ENCODE data around the gene POLR1E.

DNA sequence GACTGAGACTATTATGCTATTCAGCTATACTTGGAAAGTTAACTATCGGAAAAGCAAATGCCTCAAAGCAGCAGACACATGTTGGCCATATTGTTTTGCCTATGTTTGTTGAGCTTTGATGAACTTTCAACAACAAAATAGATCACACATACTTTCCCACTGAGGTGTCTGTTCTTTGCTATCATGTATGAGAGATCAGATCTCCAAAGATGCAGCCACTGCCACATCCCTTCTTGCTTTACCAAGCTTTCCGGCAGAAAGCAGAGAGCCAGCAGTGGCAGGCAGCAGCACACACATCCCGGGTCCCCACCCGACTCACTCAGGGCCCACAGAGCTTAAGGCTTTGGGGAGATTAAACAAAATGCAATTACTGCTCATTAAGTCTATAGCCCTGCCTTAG lies 39.3 kb upstream of the POLR1E start:
- TF ChIP-seq CREM (CRISPR knock-in tag; IDR thresholded peaks at IDR 0.05) (no peak), CTCF (IDR thresholded peaks at IDR 0.05) (no peak), ZNF121 (CRISPR knock-in tag; IDR thresholded peaks at IDR 0.05) (no peak), ERG (CRISPR knock-in tag; IDR thresholded peaks at IDR 0.05) (no peak), ZNF232 (CRISPR knock-in tag; IDR thresholded peaks at IDR 0.05) (no peak), SP1 (CRISPR knock-in tag; conservative IDR thresholded peaks at IDR 0.05) (no peak), ATF1 (CRISPR knock-in tag; IDR thresholded peaks at IDR 0.05) (no peak), JUN (CRISPR knock-in tag; IDR thresholded peaks at IDR 0.05) (no peak), PRDM15 (CRISPR knock-in tag; IDR thresholded peaks at IDR 0.05) (no peak), EMX1 (CRISPR knock-in tag; IDR thresholded peaks at IDR 0.05) (no peak), TP53 (CRISPR knock-in tag; IDR thresholded peaks at IDR 0.05) (no peak), NR3C1 (CRISPR knock-in tag; conservative IDR thresholded peaks at IDR 0.05; ENCODE audit: low read depth) (no peak)
- TF ChIP-seq, protein P1, sequence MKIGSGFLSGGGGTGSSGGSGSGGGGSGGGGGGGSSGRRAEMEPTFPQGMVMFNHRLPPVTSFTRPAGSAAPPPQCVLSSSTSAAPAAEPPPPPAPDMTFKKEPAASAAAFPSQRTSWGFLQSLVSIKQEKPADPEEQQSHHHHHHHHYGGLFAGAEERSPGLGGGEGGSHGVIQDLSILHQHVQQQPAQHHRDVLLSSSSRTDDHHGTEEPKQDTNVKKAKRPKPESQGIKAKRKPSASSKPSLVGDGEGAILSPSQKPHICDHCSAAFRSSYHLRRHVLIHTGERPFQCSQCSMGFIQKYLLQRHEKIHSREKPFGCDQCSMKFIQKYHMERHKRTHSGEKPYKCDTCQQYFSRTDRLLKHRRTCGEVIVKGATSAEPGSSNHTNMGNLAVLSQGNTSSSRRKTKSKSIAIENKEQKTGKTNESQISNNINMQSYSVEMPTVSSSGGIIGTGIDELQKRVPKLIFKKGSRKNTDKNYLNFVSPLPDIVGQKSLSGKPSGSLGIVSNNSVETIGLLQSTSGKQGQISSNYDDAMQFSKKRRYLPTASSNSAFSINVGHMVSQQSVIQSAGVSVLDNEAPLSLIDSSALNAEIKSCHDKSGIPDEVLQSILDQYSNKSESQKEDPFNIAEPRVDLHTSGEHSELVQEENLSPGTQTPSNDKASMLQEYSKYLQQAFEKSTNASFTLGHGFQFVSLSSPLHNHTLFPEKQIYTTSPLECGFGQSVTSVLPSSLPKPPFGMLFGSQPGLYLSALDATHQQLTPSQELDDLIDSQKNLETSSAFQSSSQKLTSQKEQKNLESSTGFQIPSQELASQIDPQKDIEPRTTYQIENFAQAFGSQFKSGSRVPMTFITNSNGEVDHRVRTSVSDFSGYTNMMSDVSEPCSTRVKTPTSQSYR (CRISPR knock-in tag; IDR thresholded peaks at IDR 0.05): no peak
- TF ChIP-seq, protein P2, sequence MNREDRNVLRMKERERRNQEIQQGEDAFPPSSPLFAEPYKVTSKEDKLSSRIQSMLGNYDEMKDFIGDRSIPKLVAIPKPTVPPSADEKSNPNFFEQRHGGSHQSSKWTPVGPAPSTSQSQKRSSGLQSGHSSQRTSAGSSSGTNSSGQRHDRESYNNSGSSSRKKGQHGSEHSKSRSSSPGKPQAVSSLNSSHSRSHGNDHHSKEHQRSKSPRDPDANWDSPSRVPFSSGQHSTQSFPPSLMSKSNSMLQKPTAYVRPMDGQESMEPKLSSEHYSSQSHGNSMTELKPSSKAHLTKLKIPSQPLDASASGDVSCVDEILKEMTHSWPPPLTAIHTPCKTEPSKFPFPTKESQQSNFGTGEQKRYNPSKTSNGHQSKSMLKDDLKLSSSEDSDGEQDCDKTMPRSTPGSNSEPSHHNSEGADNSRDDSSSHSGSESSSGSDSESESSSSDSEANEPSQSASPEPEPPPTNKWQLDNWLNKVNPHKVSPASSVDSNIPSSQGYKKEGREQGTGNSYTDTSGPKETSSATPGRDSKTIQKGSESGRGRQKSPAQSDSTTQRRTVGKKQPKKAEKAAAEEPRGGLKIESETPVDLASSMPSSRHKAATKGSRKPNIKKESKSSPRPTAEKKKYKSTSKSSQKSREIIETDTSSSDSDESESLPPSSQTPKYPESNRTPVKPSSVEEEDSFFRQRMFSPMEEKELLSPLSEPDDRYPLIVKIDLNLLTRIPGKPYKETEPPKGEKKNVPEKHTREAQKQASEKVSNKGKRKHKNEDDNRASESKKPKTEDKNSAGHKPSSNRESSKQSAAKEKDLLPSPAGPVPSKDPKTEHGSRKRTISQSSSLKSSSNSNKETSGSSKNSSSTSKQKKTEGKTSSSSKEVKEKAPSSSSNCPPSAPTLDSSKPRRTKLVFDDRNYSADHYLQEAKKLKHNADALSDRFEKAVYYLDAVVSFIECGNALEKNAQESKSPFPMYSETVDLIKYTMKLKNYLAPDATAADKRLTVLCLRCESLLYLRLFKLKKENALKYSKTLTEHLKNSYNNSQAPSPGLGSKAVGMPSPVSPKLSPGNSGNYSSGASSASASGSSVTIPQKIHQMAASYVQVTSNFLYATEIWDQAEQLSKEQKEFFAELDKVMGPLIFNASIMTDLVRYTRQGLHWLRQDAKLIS (CRISPR knock-in tag; IDR thresholded peaks at IDR 0.05; ENCODE audit: borderline replicate concordance): no peak

Data from WTC11 (cell line).